ENCODE measurements around the gene FLT1.

The FLT1 gene

GRCh38 chr13:28299916-28300315, 195.0 kb downstream of the FLT1 start:
- DNase-seq: no peak

- no peak for DNase-seq
Observed at GRCh38 chr13:28297341-28297740, 197.6 kb downstream of the FLT1 start.

- DNase-seq: no peak
Observed at GRCh38 chr13:28286263-28286662, 208.7 kb downstream of the FLT1 start.

GRCh38 chr13:28283600-28283999, 211.3 kb downstream of the FLT1 start:
- DNase-seq: no peak

- DNase-seq: no peak
Observed at GRCh38 chr13:28282451-28282850, 212.5 kb downstream of the FLT1 start.

- DNase-seq: no peak
Observed at GRCh38 chr13:28273919-28274318, 221.0 kb downstream of the FLT1 start.

GRCh38 chr13:28271056-28271840, 223.7 kb downstream of the FLT1 start:
- DNase-seq: no peak

- DNase-seq: no peak
Observed at GRCh38 chr13:28268800-28269223, 226.1 kb downstream of the FLT1 start.

GRCh38 chr13:28267497-28267896, 227.4 kb downstream of the FLT1 start:
- DNase-seq: no peak

GRCh38 chr13:28258417-28258816, 236.5 kb downstream of the FLT1 start:
- no peak for DNase-seq

- no peak for DNase-seq
Observed at GRCh38 chr13:28257305-28257704, 237.6 kb downstream of the FLT1 start.

- no peak for DNase-seq
Observed at GRCh38 chr13:28252547-28252946, 242.4 kb downstream of the FLT1 start.

GRCh38 chr13:28251466-28251865, 243.5 kb downstream of the FLT1 start:
- DNase-seq: no peak

GRCh38 chr13:28250542-28250941, 244.4 kb downstream of the FLT1 start:
- no peak for DNase-seq
